A673 (cell line): ENCODE data around the gene ANK3. TPM values are rescaled to one million over a fixed set of nuclear protein-coding genes. Genes with fewer than 3 reads are reported as not detected.

ENCODE experiments used
- BruUV-seq: library from RNA; stranded (reverse); fragments of 400-500 nt; replicated peaks from 2 replicates; lab custom pipeline; 2021; lab: Mats Ljungman, UMichigan
- CTCF ChIA-PET: fragments of 300-600 bp; sonication (Branson Sonifier 250); formaldehyde crosslinking; loops from one replicate; lab custom pipeline; 2022; ENCODE audit warnings: antibody characterized with exemption; lab: Charles Lee
- POLR2A ChIA-PET: fragments of 300-600 bp; sonication (Branson Sonifier 250); formaldehyde crosslinking; loops from one replicate; lab custom pipeline; 2022; ENCODE audit warnings: antibody characterized with exemption; ENCODE audit not compliant: low non-redundant PET; lab: Charles Lee
- DNase-seq: peaks from one replicate; pipeline ENCODE4 v3.0.0-alpha.2; 2015; ENCODE audit warnings: low spot score
- H3K27ac ChIP-seq: fragments of 200-600 bp; sonication (generic); 2 replicates; pipeline ENCODE4 v1.5.1; 2016; ENCODE audit warnings: mixed run types, low read depth, mild to moderate bottlenecking, mixed read lengths, antibody characterized with exemption, low read length; ENCODE audit not compliant: poor library complexity, severe bottlenecking
- H3K27me3 ChIP-seq: fragments of 200-600 bp; sonication (generic); replicated peaks from 2 replicates; pipeline ENCODE4 v1.6.1; 2017; ENCODE audit warnings: mixed run types, low read depth, mild to moderate bottlenecking, mixed read lengths, antibody characterized with exemption, low read length; ENCODE audit not compliant: insufficient read depth, poor library complexity
- H3K36me3 ChIP-seq: fragments of 200-600 bp; sonication (generic); 2 replicates; pipeline ENCODE4 v1.6.1; 2016; ENCODE audit warnings: mixed run types, mild to moderate bottlenecking, mixed read lengths, antibody characterized with exemption, low read length; ENCODE audit not compliant: insufficient read depth, poor library complexity, severe bottlenecking
- H3K4me1 ChIP-seq: fragments of 200-600 bp; sonication (generic); 2 replicates; pipeline ENCODE4 v1.6.1; 2017; ENCODE audit warnings: mixed run types, mild to moderate bottlenecking, mixed read lengths, antibody characterized with exemption, low read length; ENCODE audit not compliant: insufficient read depth, poor library complexity, severe bottlenecking
- H3K4me3 ChIP-seq: fragments of 200-600 bp; sonication (generic); 2 replicates; pipeline ENCODE4 v1.5.1; 2016; ENCODE audit warnings: low read depth, mixed run types, mild to moderate bottlenecking, mixed read lengths, low read length; ENCODE audit not compliant: poor library complexity, severe bottlenecking
- H3K9me3 ChIP-seq: fragments of 200-600 bp; sonication (generic); 2 replicates; pipeline ENCODE4 v1.6.1; 2016; ENCODE audit warnings: mixed run types, low read depth, mild to moderate bottlenecking, mixed read lengths, antibody characterized with exemption, low read length; ENCODE audit not compliant: poor library complexity, severe bottlenecking
- EZH2 ChIP-seq: fragments of 200-600 bp; sonication (generic); IDR thresholded peaks from 2 replicates; pipeline ENCODE4 v1.6.1; 2017; ENCODE audit warnings: borderline replicate concordance, low read depth, mild to moderate bottlenecking, mixed read lengths, antibody characterized with exemption, low read length; ENCODE audit not compliant: poor library complexity, severe bottlenecking
- intact Hi-C: fragments of 100-400 bp; cut with micrococcal nuclease; formaldehyde crosslinking; loops from one replicate; pipeline ENCODE4 v1.10.0; 2022; ENCODE audit not compliant: unreplicated experiment
- total RNA-seq: library from RNA; stranded (reverse); gene quantifications from 2 replicates; pipeline ENCODE4 v1.2.3, GENCODE V29; 2021
- TF ChIP-seq, protein P1 (sequence below): fragments of 300-800, 200-600 bp; sonication (generic); conservative IDR thresholded peaks from 2 replicates; pipeline ENCODE4 v1.5.1; 2017; ENCODE audit warnings: low read depth, mild to moderate bottlenecking, antibody characterized with exemption, low read length, moderate library complexity, mixed read lengths

The ANK3 gene
- total RNA-seq, 1 experiment from 2014 or later: 13.5 TPM

DNA sequence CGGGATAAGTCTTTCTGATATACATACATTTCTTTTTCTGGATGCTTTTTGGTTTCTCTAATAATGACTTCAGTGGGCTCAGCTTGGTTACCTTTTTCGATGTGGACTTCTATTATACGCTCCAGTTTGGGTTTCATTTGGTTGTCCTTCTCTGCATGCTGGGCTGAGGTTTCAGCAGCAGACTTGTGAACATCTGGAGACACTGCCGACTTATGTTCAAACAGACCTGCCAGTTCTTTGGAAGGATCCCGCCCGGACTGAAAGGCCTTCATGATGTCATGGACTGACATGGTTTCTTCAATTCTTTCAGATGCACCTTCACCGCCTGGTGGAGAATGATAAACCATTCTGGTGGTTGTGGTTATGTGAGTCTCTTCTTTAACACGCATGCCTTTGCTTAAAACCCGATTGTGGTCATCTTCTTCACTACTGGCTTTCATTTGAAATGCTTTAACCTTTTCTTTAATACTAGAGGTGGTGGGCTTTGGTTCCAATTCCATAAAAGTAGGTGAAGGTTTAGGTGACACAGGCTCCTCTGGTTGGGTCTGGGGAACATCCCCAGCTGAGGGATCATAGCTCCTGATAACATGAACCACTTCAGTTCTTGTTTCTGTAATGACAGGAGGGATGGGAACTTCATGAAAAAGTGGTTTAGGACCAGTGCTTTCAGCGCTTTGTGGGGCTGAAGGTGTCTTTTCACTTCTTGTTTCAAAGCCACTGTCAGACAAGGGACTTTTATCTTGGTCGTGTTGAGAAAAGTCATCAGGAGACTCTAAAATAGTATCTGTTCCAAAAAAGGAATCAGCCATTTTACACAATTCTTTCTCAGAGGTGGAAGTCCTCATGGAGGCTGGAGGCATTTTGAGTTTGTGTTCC, 315.7 kb downstream of the ANK3 start:
- no peak overlapping the region for H3K27ac ChIP-seq
- H3K27me3 ChIP-seq: no peaks in the 10 kb centered on the region
- no peak overlapping the region for H3K4me3 ChIP-seq
- no TSS peak for BruUV-seq
- H3K9me3 ChIP-seq: no peaks in the 10 kb centered on the region
- intact Hi-C loops: no loop called here
- no peak for DNase-seq
- ChIA-PET CTCF (no interaction called here), POLR2A (no interaction called here)
- TF ChIP-seq EZH2: no peak
- TF ChIP-seq, protein P1, sequence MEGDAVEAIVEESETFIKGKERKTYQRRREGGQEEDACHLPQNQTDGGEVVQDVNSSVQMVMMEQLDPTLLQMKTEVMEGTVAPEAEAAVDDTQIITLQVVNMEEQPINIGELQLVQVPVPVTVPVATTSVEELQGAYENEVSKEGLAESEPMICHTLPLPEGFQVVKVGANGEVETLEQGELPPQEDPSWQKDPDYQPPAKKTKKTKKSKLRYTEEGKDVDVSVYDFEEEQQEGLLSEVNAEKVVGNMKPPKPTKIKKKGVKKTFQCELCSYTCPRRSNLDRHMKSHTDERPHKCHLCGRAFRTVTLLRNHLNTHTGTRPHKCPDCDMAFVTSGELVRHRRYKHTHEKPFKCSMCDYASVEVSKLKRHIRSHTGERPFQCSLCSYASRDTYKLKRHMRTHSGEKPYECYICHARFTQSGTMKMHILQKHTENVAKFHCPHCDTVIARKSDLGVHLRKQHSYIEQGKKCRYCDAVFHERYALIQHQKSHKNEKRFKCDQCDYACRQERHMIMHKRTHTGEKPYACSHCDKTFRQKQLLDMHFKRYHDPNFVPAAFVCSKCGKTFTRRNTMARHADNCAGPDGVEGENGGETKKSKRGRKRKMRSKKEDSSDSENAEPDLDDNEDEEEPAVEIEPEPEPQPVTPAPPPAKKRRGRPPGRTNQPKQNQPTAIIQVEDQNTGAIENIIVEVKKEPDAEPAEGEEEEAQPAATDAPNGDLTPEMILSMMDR: no peak
- H3K4me1 ChIP-seq: no peaks in the 10 kb centered on the region
- H3K36me3 ChIP-seq: no peaks in the 10 kb centered on the region

DNA sequence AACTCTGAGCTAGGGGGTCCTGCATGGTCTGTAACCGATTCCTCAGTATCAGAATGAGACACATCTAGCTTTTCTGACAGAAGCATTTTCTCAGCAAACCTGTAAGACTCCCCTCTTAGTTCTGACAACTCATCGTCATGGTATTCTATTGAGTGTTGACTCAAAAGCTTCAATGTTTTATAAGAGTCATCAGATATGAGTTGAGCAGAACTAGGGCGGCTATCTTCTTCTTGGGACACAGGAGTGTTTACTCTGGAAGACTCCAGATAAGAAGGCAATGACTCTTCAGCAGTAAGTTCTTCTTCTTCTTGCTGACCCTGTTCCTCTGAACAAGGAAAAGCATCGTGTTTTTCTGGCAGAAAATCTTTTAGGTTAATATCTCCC, 316.3 kb downstream of the ANK3 start:
- TF ChIP-seq, protein P1: no peak
- TF ChIP-seq EZH2: no peak
- Histone ChIP-seq H3K4me3 (no peak overlapping the region), H3K9me3 (no peaks in the 10 kb centered on the region), H3K27me3 (no peaks in the 10 kb centered on the region), H3K4me1 (no peaks in the 10 kb centered on the region), H3K27ac (no peak overlapping the region), H3K36me3 (no peaks in the 10 kb centered on the region)
- no peak for DNase-seq
- intact Hi-C loops: no loop called here
- POLR2A ChIA-PET: no interaction called here
- BruUV-seq: no TSS peak
- CTCF ChIA-PET: no interaction called here

DNA sequence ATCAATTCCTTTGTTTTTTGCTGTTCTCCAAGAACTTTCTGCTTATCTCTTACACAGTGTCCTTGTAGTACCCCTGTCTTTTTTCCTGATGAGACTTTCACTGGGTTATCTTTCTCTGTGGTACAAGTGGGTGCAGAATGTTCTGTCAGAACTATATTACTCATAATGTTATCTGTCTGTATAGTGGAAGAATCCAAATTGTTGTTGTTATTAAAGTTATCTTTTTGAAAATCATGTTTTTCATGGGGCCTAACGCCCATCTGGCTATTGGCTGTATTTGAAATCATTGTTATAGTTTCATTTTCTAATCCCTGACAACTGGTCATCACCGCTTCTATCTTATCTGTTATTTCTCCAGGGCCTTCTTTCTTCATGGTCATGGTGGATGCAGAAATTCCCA, 320.4 kb downstream of the ANK3 start:
- Histone ChIP-seq H3K36me3 (no peaks in the 10 kb centered on the region), H3K4me1 (no peaks in the 10 kb centered on the region), H3K27me3 (no peaks in the 10 kb centered on the region), H3K9me3 (no peaks in the 10 kb centered on the region), H3K4me3 (no peak overlapping the region), H3K27ac (no peak overlapping the region)
- intact Hi-C loops: no loop called here
- POLR2A ChIA-PET: no interaction called here
- CTCF ChIA-PET: interaction anchor here (0.8 kb wide), 1 partner anchor 169 kb away, joined by 3 read pairs; no protein-coding TSS in a partner anchor
- BruUV-seq: no TSS peak
- DNase-seq: no peak
- TF ChIP-seq EZH2: no peak
- TF ChIP-seq, protein P1: no peak
